Smooth muscle cell (in vitro differentiated cells): ENCODE measurements around the gene RAPGEF6. TPM values are rescaled to one million over a fixed set of nuclear protein-coding genes. Genes with fewer than 3 reads are reported as not detected.

Experiments
- DNase-seq: peaks from one replicate; lab custom pipeline; 2025; ENCODE audit not compliant: unreplicated experiment; lab: John Stamatoyannopoulos, UW
- H2AFZ ChIP-seq: fragments of 200-600 bp; sonication (generic); 2 replicates; pipeline ENCODE4 v1.6.0; 2016; ENCODE audit warnings: antibody characterized with exemption, low read depth, mild to moderate bottlenecking
- H3F3A ChIP-seq: fragments of 200-600 bp; sonication (generic); 2 replicates; pipeline ENCODE4 v1.6.0; 2017; ENCODE audit warnings: antibody characterized with exemption, low read depth
- H3K27ac ChIP-seq: fragments of 200-600 bp; sonication (generic); 2 replicates; pipeline ENCODE4 v1.5.1; 2016; ENCODE audit warnings: low read depth, mild to moderate bottlenecking
- H3K27me3 ChIP-seq: fragments of 200-600 bp; sonication (generic); 2 replicates; pipeline ENCODE4 v1.6.1; 2016; ENCODE audit warnings: low read depth, mild to moderate bottlenecking
- H3K36me3 ChIP-seq: fragments of 200-600 bp; sonication (generic); 2 replicates; pipeline ENCODE4 v1.5.1; 2016; ENCODE audit warnings: low read depth
- H3K4me1 ChIP-seq: fragments of 200-600 bp; sonication (generic); 2 replicates; pipeline ENCODE4 v1.5.1; 2016; ENCODE audit warnings: low read depth
- H3K4me2 ChIP-seq: fragments of 200-600 bp; sonication (generic); 2 replicates; pipeline ENCODE4 v1.6.0; 2016; ENCODE audit warnings: mild to moderate bottlenecking
- H3K4me3 ChIP-seq: fragments of 200-600 bp; sonication (generic); 2 replicates; pipeline ENCODE4 v1.5.1; 2016; ENCODE audit warnings: mild to moderate bottlenecking
- H3K79me2 ChIP-seq: fragments of 200-600 bp; sonication (generic); 2 replicates; pipeline ENCODE4 v1.6.0; 2016; ENCODE audit warnings: low read depth, mild to moderate bottlenecking
- H3K9ac ChIP-seq: fragments of 200-600 bp; sonication (generic); 2 replicates; pipeline ENCODE4 v1.6.0; 2016; ENCODE audit warnings: low read depth
- H3K9me3 ChIP-seq: fragments of 200-600 bp; sonication (generic); replicated peaks from 2 replicates; pipeline ENCODE4 v1.5.1; 2016; ENCODE audit warnings: low read depth
- H4K20me1 ChIP-seq: fragments of 200-600 bp; sonication (generic); 2 replicates; pipeline ENCODE4 v1.6.0; 2016; ENCODE audit warnings: low read depth
- CTCF ChIP-seq: fragments of 200-600 bp; sonication (generic); IDR thresholded peaks from 2 replicates; pipeline ENCODE4 v1.5.1; 2017; ENCODE audit warnings: borderline replicate concordance, mild to moderate bottlenecking, antibody characterized with exemption; ENCODE audit not compliant: insufficient read depth, poor library complexity, severe bottlenecking
- WGBS: methylation state at CpG from one replicate; pipeline ENCODE4 v1.1.7; 2016; ENCODE audit warnings: low lambda C conversion rate; 5-methylcytosine and 5-hydroxymethylcytosine counted together
- polyA plus RNA-seq: library from polyadenylated mRNA; unstranded; fragments of >200 nt; fragmentation: Nextera tagmentation; extraction: Ambion mirVana; gene quantifications from 2 replicates; pipeline ENCODE4 v1.2.1, GENCODE V29; 2016
- total RNA-seq: library from RNA; depleted of rRNA; stranded (reverse); fragments of >200 nt; gene quantifications from 2 replicates; pipeline ENCODE4 v1.2.3, GENCODE V29; 2014

RAPGEF6 gene
- total and polyA plus RNA-seq, 2 experiments from 2014 or later: 1.9 to 13.3 TPM

- Histone ChIP-seq H4K20me1 (peaks cover 36% of the 10 kb centered on the region), H3K79me2 (peaks cover 16% of the 10 kb centered on the region), H3K4me2 (no peak overlapping the region), H3K4me3 (no peak overlapping the region), H2AFZ (no peak overlapping the region), H3F3A (no peaks in the 10 kb centered on the region), H3K27me3 (no peaks in the 10 kb centered on the region), H3K36me3 (no peaks in the 10 kb centered on the region), H3K9ac (no peak overlapping the region), H3K4me1 (no peaks in the 10 kb centered on the region), H3K27ac (no peak overlapping the region), H3K9me3 (no peaks in the 10 kb centered on the region)
- DNase-seq: no peak
- 63% methylated on average over 6 of the region's 6 CpGs for WGBS
- no peak for TF ChIP-seq CTCF
These were observed 250.9 kb downstream of the RAPGEF6 start for GRCh38 chr5:131384173-131384572.

GRCh38 chr5:131382407-131383395 lies 252.3 kb downstream of the RAPGEF6 start:
- H3F3A ChIP-seq: no peaks in the 10 kb centered on the region
- H3K27me3 ChIP-seq: no peaks in the 10 kb centered on the region
- no peak overlapping the region for H3K4me3 ChIP-seq
- peaks cover 38% of the 10 kb centered on the region for H4K20me1 ChIP-seq
- H3K4me1 ChIP-seq: no peaks in the 10 kb centered on the region
- WGBS: 56% methylated on average over 3 of the region's 3 CpGs
- H2AFZ ChIP-seq: no peak overlapping the region
- DNase-seq: no peak
- H3K9ac ChIP-seq: no peak overlapping the region
- H3K79me2 ChIP-seq: peaks cover 19% of the 10 kb centered on the region
- H3K4me2 ChIP-seq: no peak overlapping the region
- H3K9me3 ChIP-seq: no peaks in the 10 kb centered on the region
- TF ChIP-seq CTCF: peak; percentile 37
- H3K27ac ChIP-seq: no peak overlapping the region
- no peaks in the 10 kb centered on the region for H3K36me3 ChIP-seq

DNA sequence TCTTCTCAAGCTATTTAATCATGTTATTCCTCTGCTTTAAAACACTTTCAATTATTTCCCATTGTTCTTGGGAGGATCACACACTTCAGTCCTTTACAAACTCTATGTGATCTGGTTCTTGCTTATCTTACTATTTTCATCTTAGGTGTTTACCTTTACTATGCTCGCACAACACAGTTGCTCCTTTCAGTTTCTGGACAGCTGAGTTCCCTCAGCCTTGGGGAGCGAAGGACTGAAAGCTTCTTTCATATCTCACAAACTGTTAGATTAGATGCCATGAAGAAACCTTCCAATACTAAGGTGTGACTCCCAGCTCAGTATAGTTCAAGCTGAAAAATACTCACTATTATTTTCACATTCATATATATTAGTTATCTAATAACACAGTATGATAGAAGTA lies 253.3 kb downstream of the RAPGEF6 start:
- Histone ChIP-seq H3K9ac (no peak overlapping the region), H3K79me2 (peaks cover 25% of the 10 kb centered on the region), H3K9me3 (no peaks in the 10 kb centered on the region), H2AFZ (no peak overlapping the region), H3K4me1 (no peaks in the 10 kb centered on the region), H4K20me1 (peaks cover 41% of the 10 kb centered on the region), H3K4me3 (no peak overlapping the region), H3K27me3 (no peaks in the 10 kb centered on the region), H3K27ac (no peak overlapping the region), H3K4me2 (no peak overlapping the region), H3F3A (no peaks in the 10 kb centered on the region), H3K36me3 (no peaks in the 10 kb centered on the region)
- no peak for TF ChIP-seq CTCF
- WGBS: 93% methylated on average over 2 of the region's 2 CpGs
- DNase-seq: no peak
